Peyer's patch (tissue), 4 donors: ENCODE data around the gene STK10.

Experiments used
- POLR2A ChIP-seq, 2 donors: fragments of 450-650 bp; IDR thresholded peaks; one replicate each; pipeline ENCODE4 v1.5.1; 2017; ENCODE audit warnings: antibody characterized with exemption in 2 of 2, mild to moderate bottlenecking in 2 of 2, moderate library complexity in 2 of 2
- TF ChIP-seq, protein P1 (sequence below), 6 experiments: fragments of 450-650 bp in 4 of 6; fragments of 200-600 bp in 2 of 6; sonication (generic) in 1 of 6; IDR thresholded peaks; one replicate each; pipeline ENCODE4 v1.5.1; 2017 to 2019; ENCODE audit warnings: antibody characterized with exemption in 6 of 6, mild to moderate bottlenecking in 3 of 6, moderate library complexity in 1 of 6

DNA sequence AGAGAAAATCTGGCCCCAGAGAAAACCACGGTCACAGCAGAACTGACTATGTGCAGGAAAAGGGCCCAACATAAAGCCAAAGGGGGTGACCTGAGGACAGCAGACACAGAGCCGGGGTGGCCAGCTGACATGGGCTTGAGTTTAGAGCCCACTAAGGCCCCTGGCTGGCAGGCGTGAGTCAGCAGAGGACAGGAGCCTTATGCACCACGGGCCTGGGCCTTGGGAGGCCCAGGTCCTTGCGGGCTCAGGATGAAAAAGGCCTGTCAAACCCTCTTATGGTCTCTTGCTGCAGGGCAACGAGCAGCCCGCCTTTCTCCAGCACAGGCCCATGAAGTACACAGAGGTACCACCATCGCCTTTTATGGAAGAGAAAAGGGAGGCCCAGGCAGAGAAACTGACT is 19.7 kb downstream of the STK10 start:
- TF ChIP-seq, protein P1, sequence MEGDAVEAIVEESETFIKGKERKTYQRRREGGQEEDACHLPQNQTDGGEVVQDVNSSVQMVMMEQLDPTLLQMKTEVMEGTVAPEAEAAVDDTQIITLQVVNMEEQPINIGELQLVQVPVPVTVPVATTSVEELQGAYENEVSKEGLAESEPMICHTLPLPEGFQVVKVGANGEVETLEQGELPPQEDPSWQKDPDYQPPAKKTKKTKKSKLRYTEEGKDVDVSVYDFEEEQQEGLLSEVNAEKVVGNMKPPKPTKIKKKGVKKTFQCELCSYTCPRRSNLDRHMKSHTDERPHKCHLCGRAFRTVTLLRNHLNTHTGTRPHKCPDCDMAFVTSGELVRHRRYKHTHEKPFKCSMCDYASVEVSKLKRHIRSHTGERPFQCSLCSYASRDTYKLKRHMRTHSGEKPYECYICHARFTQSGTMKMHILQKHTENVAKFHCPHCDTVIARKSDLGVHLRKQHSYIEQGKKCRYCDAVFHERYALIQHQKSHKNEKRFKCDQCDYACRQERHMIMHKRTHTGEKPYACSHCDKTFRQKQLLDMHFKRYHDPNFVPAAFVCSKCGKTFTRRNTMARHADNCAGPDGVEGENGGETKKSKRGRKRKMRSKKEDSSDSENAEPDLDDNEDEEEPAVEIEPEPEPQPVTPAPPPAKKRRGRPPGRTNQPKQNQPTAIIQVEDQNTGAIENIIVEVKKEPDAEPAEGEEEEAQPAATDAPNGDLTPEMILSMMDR (IDR thresholded peaks at IDR 0.05) = no peak
- no peak for TF ChIP-seq POLR2A (IDR thresholded peaks at IDR 0.05)
